ENCODE results near the gene FOXP2.

DNA sequence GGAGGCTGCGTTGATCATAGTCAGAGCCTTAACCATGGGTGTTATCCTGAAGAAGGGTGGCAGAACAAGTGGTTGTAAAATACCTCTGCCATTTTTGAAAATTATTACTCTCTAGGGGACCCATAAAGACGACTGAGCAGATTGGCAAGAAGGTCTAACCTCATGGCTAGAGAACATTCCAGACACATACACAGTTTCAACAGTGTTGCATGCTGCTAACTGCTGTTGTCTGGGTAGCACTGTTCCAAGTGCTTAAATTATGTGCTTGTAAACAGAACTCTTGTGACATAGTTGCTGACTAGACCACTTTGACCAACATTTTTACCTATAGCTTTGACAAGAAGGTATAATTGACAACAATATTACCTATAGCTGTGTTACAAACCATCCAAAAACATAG lies 46.1 kb upstream of the FOXP2 start:
- TF ChIP-seq, protein P1, sequence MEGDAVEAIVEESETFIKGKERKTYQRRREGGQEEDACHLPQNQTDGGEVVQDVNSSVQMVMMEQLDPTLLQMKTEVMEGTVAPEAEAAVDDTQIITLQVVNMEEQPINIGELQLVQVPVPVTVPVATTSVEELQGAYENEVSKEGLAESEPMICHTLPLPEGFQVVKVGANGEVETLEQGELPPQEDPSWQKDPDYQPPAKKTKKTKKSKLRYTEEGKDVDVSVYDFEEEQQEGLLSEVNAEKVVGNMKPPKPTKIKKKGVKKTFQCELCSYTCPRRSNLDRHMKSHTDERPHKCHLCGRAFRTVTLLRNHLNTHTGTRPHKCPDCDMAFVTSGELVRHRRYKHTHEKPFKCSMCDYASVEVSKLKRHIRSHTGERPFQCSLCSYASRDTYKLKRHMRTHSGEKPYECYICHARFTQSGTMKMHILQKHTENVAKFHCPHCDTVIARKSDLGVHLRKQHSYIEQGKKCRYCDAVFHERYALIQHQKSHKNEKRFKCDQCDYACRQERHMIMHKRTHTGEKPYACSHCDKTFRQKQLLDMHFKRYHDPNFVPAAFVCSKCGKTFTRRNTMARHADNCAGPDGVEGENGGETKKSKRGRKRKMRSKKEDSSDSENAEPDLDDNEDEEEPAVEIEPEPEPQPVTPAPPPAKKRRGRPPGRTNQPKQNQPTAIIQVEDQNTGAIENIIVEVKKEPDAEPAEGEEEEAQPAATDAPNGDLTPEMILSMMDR (IDR thresholded peaks at IDR 0.05) = no peak
- TF ChIP-seq POLR2A (IDR thresholded peaks at IDR 0.05) = no peak
